ENCODE measurements around the gene UNK. TPM values are rescaled to one million over a fixed set of nuclear protein-coding genes. Genes with fewer than 3 reads are reported as not detected.

The UNK gene
- total RNA-seq, 1 donor from 2014 or later: 16.7 TPM

DNA sequence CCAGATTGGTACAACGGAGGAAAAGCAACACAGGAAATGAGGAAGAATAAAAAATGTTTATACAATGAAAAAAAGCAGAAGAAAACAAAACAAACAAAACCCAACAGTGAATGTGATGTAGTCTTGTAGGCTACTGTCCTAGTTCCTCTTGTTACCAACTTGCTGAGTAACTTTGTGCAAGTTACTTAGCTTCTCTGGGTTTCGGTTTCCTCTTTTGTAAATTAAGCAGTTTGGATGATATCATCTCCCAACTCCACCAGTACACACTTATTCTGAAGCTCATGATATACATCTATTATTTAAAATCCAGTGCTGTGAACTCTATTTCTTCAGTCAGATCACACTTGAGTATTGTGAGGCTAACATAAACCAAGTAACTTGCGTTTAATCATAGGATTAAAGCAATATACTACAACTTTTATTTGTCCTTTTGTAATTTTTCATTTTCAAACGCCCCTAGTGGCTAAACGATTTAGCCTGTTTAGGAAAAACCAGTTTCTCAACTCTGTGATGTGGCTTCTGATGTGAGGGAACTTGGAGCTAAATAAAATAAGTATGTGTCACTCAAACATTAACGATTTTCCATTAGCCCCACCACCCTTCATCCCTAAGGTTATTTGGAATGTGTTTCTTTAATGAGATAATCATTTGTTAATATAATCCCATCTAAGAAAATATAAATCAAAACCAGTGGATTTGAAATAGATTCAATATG lies 1.4 kb upstream of the UNK start:
- DNase-seq (ENCODE audit: low read depth): peak; percentile 27
- H3K9me3 Mint-ChIP-seq (ENCODE audit: unreplicated experiment): no peaks in the 10 kb centered on the region
- Histone ChIP-seq H3K9me3 (ENCODE audit: insufficient read depth, low read depth, low read length) (no peaks in the 10 kb centered on the region), H2AFZ (ENCODE audit: low read depth, low read length) (peak overlapping the region; percentile 48), H4K20me1 (ENCODE audit: insufficient read depth, low read length) (peaks cover 9% of the 10 kb centered on the region), H3K27me3 (ENCODE audit: insufficient read depth, low read length) (no peaks in the 10 kb centered on the region), H3K36me3 (ENCODE audit: insufficient read depth, low read length) (peaks cover 4% of the 10 kb centered on the region), H3K79me2 (ENCODE audit: insufficient read depth, low read length) (peaks cover 44% of the 10 kb centered on the region), H3K4me2 (ENCODE audit: low read length) (peak overlapping the region; percentile 60), H3K4me3 (ENCODE audit: insufficient read depth, low read depth, low read length) (peak overlapping the region; percentile 38), H3K27ac (ENCODE audit: low read depth, low read length) (peak overlapping the region; percentile 64), H3K4me1 (ENCODE audit: insufficient read depth, low read length) (peaks cover 28% of the 10 kb centered on the region), H3K9ac (ENCODE audit: low read length) (peak overlapping the region; percentile 55)
- peaks cover 10% of the 10 kb centered on the region for H3K36me3 Mint-ChIP-seq (ENCODE audit: low read depth, unreplicated experiment)
- no peak for FAIRE-seq
- no peak for TF ChIP-seq EZH2 (IDR thresholded peaks at IDR 0.05; ENCODE audit: insufficient read depth, low read length)
- TF ChIP-seq, protein P1, sequence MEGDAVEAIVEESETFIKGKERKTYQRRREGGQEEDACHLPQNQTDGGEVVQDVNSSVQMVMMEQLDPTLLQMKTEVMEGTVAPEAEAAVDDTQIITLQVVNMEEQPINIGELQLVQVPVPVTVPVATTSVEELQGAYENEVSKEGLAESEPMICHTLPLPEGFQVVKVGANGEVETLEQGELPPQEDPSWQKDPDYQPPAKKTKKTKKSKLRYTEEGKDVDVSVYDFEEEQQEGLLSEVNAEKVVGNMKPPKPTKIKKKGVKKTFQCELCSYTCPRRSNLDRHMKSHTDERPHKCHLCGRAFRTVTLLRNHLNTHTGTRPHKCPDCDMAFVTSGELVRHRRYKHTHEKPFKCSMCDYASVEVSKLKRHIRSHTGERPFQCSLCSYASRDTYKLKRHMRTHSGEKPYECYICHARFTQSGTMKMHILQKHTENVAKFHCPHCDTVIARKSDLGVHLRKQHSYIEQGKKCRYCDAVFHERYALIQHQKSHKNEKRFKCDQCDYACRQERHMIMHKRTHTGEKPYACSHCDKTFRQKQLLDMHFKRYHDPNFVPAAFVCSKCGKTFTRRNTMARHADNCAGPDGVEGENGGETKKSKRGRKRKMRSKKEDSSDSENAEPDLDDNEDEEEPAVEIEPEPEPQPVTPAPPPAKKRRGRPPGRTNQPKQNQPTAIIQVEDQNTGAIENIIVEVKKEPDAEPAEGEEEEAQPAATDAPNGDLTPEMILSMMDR (IDR thresholded peaks at IDR 0.05; ENCODE audit: insufficient read depth, low read depth, low read length): peak; percentile 93
- peak overlapping the region; percentile 99 for H3K27ac Mint-ChIP-seq (ENCODE audit: unreplicated experiment)
- peaks cover 23% of the 10 kb centered on the region for H3K4me1 Mint-ChIP-seq (ENCODE audit: low read depth, unreplicated experiment)
- peak overlapping the region; percentile 92 for H3K4me3 Mint-ChIP-seq (ENCODE audit: unreplicated experiment)
- H3K27me3 Mint-ChIP-seq (ENCODE audit: low read depth, unreplicated experiment): no peaks in the 10 kb centered on the region

DNA sequence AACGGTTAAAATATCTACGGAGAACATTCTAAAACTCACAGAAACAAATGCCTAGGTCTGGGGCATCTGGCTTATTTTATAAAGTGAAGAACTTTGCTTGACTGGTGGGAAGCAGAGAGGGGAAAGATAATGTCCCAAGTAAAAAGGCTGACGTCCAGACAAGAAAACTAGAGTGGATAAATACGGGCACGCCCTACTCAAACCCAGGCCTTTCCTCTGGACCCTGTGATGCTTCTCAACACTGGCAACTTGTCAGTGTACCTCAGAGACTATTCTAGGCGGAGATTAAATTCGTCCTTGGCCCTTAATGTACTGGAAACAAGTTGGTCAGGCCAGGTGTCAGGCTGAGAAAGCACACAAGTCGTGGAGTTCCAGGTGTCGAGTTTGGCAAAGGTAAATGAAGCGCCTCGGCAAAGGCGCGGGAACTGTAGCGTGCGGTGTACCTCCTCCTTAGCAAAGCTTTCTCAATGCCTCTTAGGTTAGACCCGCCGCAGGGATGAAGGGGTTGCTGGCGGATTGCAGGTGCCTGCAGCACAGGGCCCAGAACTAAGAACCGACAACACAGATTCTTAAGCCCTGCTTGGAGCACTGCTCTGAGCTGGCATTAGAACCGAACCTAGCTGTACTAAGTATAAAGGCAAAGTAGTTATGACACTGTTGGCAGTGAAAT lies 668 bp upstream of the UNK start:
- Histone ChIP-seq H2AFZ (ENCODE audit: low read depth, low read length) (peak overlapping the region; percentile 76), H3K27ac (ENCODE audit: low read depth, low read length) (peak overlapping the region; percentile 100), H3K4me2 (ENCODE audit: low read length) (peak overlapping the region; percentile 86), H3K36me3 (ENCODE audit: insufficient read depth, low read length) (no peaks in the 10 kb centered on the region), H3K27me3 (ENCODE audit: insufficient read depth, low read length) (no peaks in the 10 kb centered on the region), H3K9me3 (ENCODE audit: insufficient read depth, low read depth, low read length) (no peaks in the 10 kb centered on the region), H3K79me2 (ENCODE audit: insufficient read depth, low read length) (peaks cover 43% of the 10 kb centered on the region), H3K9ac (ENCODE audit: low read length) (peak overlapping the region; percentile 91), H3K4me1 (ENCODE audit: insufficient read depth, low read length) (peaks cover 28% of the 10 kb centered on the region), H4K20me1 (ENCODE audit: insufficient read depth, low read length) (peaks cover 2% of the 10 kb centered on the region), H3K4me3 (ENCODE audit: insufficient read depth, low read depth, low read length) (peak overlapping the region; percentile 61)
- TF ChIP-seq EZH2 (IDR thresholded peaks at IDR 0.05; ENCODE audit: insufficient read depth, low read length): no peak
- TF ChIP-seq, protein P1 (IDR thresholded peaks at IDR 0.05; ENCODE audit: insufficient read depth, low read depth, low read length): no peak
- H3K4me3 Mint-ChIP-seq (ENCODE audit: unreplicated experiment): peak overlapping the region; percentile 92
- H3K9me3 Mint-ChIP-seq (ENCODE audit: unreplicated experiment): no peaks in the 10 kb centered on the region
- DNase-seq (ENCODE audit: low read depth) (no peak), FAIRE-seq (no peak)
- H3K4me1 Mint-ChIP-seq (ENCODE audit: low read depth, unreplicated experiment): peaks cover 23% of the 10 kb centered on the region
- H3K27me3 Mint-ChIP-seq (ENCODE audit: low read depth, unreplicated experiment): no peaks in the 10 kb centered on the region
- peaks cover 4% of the 10 kb centered on the region for H3K36me3 Mint-ChIP-seq (ENCODE audit: low read depth, unreplicated experiment)
- H3K27ac Mint-ChIP-seq (ENCODE audit: unreplicated experiment): peak overlapping the region; percentile 99

Data from astrocyte (in vitro differentiated cells and primary cell).